Myometrial cell (primary cell): ENCODE data around the gene UBC. TPM values are rescaled to one million over a fixed set of nuclear protein-coding genes. Genes with fewer than 3 reads are reported as not detected.

Source experiments
- total RNA-seq: library from RNA; depleted of rRNA; stranded (reverse); fragments of >200 nt; gene quantifications from 2 replicates; pipeline ENCODE4 v1.2.3, GENCODE V29; 2015

UBC gene
- 1,299 and 1,320 TPM in 2 replicates for total RNA-seq

GRCh38 chr12:124914392-124915238 lies at the start of gene UBC:
Gene UBC (minus strand): TSS chr12:124914650. CDS start chr12:124913771, 879 bp downstream.

GRCh38 chr12:124863416-124864325 lies 50.8 kb downstream of the UBC start, which contains the start of gene SCARB1:
Gene SCARB1 (minus strand): TSS chr12:124863864. CDS start chr12:124863720, 144 bp downstream.

Other genes with a start within 250 kb of the UBC start
- gene SCARB1, start 50.8 kb downstream of the UBC start, total RNA-seq = 52.6 and 66.6 TPM in 2 replicates
- gene DHX37, start 74.5 kb upstream of the UBC start, total RNA-seq = 12.9 and 13.8 TPM in 2 replicates
- gene BRI3BP, start 79.0 kb upstream of the UBC start, total RNA-seq = 3.2 and 5.0 TPM in 2 replicates
- gene AACS, start 150.8 kb upstream of the UBC start, total RNA-seq = 47.5 and 48.4 TPM in 2 replicates